GM19467 (cell line): ENCODE measurements around the gene RSPO1.

Experiments
- ATAC-seq: cut with Tn5 transposase; IDR thresholded peaks from one replicate; pipeline ENCODE4 v1.9.1; 2021; ENCODE audit warnings: mild to moderate bottlenecking, moderate library complexity; ENCODE audit not compliant: unreplicated experiment

The RSPO1 gene

DNA sequence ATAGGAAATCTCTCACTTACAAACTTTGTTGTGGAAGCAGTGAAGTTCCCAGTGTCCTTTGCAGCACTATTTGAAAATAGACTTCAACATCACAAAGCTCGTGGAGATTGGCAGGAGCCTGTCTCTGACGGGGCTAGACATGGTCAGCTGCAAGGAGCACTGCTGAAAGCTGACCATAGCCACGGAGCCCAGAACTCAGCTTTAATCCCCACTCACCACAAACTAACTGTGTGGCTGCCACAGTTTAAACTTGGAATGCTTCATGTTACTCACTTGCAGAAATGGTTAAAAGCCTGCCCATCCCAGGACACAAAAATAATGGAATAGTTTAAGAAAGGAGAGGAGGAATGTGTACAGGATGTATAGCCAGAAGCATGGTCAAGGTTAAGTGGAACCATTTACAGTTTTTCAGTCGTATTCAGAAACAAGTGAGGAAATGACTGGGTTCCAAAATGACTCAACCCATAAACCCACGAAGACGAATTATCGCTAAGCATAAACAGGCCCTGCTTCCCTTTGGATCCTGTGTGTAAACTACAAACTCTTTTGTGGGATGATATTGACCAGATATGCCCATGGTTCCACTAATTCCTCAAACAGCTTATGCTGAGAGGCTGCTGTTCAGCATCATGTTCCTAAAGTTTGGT lies 59.7 kb downstream of the RSPO1 start:
- no peak for ATAC-seq

DNA sequence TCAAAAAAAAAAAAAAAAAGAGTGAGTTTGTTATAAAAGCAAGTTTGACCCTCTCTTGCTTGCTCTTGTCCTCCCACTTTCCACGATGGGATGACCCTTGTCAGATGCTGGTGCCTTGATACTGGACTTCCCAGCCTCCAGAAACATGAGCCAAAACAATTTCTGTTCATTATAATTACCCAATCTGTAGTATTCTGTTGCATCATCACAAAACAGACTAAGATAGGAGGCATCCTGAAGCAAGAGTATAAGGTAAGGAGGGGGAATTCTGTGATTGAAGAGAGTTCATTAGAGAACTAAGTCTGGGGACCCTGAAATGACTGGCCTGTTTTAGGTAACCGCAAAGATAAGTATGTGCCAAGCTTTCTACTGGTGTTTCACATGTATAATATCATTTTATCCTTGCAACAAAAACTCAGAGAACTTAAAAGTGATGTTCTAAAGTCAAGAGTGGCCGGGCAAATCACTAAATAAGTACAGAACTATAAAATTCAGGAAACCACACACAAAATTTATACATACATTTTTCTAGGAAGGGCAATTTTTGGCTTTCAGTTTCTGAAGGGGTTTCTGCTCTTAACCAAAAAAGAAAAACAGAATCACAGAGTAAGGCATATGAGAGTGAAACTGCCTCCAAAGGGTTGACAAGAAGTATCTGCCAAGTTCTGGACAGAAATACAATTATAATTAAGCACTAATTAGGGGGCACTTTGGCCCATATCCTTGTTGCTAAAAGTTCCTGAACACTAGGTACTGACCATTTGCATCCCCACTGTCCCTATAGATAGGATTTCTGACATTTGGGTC lies 64.0 kb downstream of the RSPO1 start:
- no peak for ATAC-seq

DNA sequence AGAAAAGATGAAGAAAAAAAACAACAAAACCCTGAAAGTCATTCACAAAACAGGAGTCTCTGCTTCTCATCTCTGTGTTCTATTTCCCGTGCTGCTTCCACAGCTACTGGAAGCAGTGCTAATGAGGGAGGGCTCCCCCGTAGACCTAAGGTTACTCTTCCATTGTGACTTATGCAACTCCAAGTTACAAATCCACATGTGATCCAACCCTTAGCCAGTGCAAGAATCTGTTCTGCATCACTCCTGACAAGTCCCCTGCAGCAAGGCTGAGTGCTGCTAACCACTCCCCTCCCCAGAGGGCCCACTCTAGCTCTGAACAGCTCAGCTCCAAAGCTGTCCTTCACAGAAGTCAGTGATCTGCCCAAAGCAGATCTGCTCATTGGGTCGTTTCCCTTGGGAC lies 67.7 kb downstream of the RSPO1 start:
- no peak for ATAC-seq

DNA sequence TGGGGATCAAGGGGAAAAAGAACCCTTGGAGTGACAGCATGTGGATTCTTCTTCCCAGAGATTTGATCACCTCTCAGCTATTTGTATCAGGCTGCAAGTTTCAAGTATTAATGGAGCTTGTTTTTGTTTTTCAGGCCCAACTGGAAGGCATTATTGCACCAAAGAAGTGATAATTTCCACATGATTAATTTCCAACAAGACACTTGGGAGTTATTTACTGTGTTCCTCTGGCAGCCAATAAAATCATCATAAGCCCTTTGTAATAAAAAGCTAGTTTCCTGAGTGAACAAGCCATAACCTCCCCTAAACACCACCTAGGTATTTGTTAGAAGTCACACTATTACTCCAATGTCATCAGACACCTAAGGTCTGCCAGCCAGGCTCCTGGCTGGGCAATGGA lies 69.8 kb downstream of the RSPO1 start:
- no peak for ATAC-seq

DNA sequence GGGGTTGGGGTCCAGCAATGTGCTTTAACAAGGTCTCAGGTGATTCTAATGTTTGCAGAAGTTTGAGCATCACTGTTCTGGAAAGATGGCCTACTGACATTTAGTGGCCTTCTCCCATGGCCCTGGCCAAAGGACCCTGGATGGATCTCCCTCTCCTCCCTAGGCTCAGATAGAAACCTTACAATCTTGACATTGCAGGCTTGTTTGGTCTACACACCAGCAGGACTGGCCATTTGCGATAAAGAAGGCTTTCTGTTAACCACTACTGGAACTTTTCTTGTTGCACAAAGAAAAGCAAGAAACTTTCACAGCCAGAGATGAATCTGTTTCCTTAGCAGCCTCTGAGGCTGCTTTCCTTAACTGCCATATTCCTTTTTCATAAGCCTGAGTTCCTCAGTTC lies 71.7 kb downstream of the RSPO1 start:
- ATAC-seq = no peak
